SH-SY5Y (cell line): ENCODE data around the gene UFD1.

Source experiments
- GATA2 ChIP-seq: IDR thresholded peaks from 2 replicates; pipeline ENCODE4 v1.6.1; 2011; ENCODE audit warnings: mild to moderate bottlenecking, low read depth, low read length
- GATA3 ChIP-seq: IDR thresholded peaks from 2 replicates; pipeline ENCODE4 v1.6.1; 2011; ENCODE audit warnings: low read depth, mild to moderate bottlenecking, low read length, moderate library complexity

DNA sequence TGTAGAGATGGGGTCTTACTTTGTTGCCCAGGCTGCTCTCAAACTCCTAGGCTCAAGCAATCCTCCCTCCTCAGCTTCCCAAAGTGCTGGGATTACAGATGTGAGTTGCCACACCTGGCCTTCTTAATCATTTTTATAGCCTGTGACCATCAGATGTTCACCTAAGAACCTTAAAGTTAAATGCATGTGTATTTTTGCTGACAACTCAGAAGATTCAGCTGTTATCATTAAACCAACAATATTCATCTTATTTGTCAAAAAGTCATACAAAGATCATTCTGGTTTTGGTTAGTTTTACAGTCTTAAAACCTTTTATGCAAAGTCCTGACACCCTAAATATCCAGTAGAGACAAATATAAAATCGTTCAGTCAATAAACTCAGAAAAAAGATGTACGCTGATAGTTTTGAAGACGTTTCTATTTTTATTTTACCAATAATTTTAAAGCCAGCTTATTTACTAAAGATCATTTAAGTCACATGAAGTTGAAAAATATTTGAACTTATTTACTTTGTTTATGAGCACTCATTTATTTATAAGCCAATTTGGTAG lies 23.0 kb upstream of the UFD1 start:
- TF ChIP-seq GATA3 (no peak), GATA2 (no peak)
